HL-60/S4 treated with retinoic acid at 250 ng/mL for 4 days and 3 days (cell line): ENCODE measurements around the gene ADGRF1.

ENCODE experiments used
- in situ Hi-C: fragments of 300-500 bp; cut with MboI; formaldehyde crosslinking; loops from 2 replicates; pipeline ENCODE4 v1.7.0; 2022; ENCODE audit warnings: low sequenced_read_pairs

The ADGRF1 gene

DNA sequence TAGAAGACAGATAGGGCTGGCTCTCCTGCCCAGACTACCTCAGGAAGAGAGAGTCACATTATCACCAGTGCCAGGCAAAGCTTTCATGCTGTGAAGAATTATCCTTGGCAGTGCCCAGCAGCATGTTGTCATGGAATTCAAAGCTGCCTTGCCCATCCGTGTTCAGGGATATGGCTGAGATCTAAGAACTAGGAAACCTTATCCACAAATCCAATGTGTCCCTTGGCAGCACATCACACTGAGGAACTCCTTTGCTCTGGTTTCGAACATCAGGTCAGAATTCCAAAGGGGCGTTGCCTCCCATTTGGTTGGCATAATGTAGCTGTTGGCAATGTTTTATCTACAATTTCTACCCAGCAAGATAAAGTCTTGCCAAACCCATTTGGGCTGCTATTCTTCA is 52.7 kb downstream of the ADGRF1 start:
- in situ Hi-C loops, result no loop called here

DNA sequence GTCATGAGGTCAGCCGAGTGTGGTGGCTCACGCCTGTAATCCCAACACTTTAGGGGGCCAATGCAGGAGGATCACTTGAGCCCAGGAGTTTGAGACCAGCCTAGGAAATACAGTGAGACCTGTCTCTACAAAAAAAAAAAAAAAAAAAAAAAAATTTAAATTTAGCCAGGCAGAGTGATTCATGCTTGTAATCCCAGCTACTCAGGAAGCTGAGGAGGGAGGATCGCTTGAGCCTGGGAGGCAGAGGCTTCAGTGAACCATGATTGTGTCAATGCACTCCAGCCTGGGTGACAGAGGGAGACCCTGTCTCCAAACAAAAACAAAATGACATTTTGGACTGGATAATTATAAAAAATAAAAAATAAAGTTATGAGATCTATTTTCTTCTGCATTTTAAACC is 56.2 kb downstream of the ADGRF1 start:
- in situ Hi-C loops, result no loop called here

DNA sequence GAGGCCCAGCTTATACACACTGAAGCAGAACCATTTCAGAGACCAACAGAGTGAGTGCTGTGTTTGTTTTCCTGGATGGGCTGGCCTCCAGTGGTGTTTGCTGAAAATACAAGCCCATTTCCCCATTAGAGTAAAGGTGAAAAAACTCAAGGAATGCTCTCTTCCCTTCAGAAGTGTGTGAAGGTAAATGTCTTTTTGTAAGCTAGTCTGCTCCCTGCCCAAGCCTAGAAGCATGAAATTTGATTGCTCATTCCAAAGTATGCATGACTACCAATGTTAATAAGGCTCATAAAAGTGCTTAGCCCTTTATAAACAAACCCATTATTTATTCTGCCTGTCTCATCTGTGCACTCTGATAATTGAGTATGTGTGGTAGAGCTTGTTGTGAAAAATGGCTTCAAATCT is 59.1 kb downstream of the ADGRF1 start:
- in situ Hi-C loops, result no loop called here

DNA sequence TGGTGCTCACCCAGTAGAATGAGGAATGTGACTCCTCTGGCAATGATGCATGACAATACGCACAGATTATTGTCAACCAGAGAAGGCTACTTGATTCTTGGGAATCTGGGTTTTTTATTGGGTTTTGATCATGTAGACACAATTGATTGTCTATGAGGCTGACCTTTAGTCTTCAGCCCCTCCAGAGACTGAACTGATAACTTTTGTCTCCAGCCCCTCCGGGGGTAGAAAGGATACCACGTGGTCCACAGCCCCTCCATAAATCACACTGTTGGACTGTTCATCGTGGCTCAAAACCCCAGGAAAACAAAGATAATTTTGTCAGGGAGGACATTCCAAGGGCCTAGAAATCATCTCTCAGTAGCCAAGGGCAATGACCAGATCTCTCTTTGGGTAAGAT is 62.9 kb downstream of the ADGRF1 start:
- in situ Hi-C loops, result no loop called here

DNA sequence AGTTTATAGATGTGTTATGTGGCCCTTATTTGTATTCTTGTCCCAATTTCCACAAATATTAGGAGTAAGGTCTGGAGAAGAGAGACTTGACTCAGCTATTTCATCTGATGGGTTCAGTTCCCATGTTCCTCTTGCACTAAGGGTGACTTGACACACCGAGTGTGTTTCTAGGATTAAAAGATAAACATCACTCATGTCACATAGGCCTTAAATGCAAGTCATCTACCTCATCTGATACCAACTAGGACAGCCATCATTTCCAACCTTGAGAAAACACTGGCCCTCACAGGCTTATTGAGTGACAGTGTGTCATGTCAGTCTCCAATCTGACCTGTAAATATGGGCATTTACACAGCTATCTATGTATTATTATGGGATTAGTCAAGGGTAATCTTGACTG is 67.3 kb downstream of the ADGRF1 start:
- in situ Hi-C loops, result no loop called here

DNA sequence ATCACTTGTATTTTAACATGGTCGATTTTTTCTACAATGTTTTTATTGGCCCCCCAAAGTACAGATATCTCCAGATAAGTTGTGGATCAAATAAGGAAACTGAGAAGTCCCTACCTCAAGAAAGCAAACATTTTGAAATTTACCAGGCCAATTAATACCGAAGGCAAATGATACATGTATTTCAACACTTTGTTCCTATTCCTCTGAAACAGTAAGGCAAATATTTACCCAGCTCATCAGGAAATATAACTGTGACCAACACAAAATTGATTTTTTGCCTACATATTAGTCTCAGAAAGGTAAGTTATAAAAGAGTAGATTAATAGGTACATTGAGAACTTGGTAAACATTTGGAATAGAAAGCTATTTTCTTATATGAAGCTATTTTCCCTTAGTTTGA is 69.1 kb downstream of the ADGRF1 start:
- in situ Hi-C loops, result no loop called here

DNA sequence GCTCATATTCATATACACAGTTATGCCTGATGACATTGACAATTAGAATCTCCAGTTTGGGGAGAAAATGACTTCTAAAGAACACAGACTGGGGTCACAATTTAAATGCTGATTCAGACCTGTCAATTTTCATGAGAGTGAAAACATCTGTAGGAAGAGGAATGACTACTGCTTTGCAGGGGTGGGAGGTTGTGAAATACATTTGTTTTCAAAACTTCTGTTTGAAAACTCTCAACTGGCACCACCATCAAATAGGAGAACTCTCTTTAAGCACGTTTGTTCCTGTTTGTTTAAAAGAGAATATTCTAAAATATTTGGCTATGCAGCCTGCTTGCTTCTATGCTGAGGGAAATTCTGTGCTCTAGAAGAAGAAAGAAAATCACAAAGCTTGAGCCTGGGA is 69.6 kb downstream of the ADGRF1 start:
- in situ Hi-C loops, result no loop called here

DNA sequence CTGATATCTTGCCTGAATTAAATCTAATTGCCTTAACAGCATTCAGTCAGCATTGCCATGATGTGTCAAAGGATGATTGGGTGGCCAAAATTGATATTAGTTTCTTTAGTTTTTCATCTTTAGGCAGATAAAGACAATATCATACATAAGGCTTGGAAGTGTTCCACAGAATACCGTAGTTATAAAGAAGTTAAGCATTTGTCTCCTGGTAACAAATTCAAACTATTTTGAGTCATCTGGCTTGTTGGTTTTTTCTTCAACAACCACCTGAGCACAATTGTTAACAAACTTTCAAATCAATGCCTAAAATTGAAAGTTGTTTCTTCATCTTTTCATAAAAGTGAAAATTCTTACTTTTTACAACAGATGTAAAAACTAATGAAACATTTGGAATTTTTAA is 72.9 kb downstream of the ADGRF1 start:
- in situ Hi-C loops, result no loop called here

DNA sequence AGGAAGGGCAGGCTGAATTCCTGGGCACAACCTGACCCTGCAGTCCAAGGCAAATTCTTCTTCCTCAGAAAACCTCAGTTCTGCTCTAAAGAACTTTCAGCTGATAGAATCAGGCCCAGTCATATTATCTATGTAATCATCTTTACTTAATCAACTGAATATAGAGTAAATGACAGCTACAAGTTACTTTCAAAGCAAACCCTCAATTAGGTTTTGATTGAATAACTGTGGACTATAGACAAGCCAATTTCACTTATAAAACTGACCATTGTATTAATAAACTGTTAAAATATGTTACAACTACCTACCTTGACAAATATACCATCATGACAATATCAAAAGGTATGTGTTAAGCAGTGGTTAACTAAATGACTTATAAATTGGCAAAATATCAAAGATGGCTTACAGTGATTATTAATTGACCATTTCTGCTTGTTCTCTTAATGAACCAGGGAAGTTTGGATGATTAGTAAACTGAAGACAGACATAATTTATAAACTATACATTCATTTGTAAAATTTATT is 74.2 kb downstream of the ADGRF1 start:
- in situ Hi-C loops, result no loop called here

DNA sequence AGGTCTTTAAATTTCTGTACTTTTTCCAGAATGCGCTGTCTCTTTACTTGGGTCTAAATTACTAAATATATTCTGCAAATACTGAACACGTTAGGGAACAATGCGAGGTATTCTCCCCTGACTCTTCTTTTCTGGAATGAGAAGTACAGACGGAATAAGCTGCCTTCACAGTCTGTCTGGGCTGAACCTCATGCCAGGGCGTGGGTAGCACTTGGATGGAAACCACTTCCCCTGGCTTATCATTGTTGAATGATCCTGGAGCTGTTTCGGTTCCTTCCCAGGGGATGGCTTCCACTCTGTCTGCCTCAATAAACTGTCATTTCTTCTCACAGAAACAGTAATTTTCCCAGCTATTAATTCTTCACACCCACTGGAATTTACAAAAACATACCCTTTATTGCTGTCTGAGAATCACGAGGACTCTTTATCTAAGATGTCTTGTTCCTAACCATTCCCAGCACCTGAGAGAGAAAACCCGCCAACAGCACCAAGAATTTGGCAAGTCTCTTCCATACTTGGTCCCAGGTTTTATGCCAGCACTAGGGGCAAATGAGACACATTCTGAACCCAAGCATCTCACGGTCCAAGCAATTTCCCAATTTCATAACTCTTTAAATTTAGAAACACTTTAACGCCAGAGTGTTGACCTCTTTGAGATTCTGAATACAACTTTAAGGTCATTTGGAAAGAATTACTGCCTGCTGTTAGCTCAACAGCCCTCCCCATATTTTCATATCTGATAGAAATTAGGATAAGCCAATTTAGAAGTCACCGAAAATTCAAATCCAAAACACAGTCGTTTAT is 77.2 kb downstream of the ADGRF1 start:
- in situ Hi-C loops, result no loop called here

DNA sequence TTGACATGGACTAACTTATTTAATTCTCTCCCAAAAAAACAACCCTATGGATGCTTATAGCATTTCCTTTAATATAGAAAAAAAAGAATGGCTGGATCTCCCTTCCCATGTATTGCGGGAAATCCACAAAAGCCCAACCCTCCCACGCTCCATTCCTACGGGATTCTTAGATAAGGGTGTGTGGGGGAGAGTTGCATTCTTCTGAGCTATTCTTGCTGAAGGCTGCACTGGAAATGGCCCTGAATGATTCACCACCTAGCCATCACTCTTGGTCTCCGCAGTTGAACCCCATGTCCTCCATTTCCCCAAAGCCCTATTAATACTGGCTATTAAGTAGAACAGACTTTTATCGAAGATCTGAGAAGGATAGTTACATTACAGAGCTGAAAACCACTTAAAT is 78.5 kb downstream of the ADGRF1 start:
- in situ Hi-C loops, result no loop called here

DNA sequence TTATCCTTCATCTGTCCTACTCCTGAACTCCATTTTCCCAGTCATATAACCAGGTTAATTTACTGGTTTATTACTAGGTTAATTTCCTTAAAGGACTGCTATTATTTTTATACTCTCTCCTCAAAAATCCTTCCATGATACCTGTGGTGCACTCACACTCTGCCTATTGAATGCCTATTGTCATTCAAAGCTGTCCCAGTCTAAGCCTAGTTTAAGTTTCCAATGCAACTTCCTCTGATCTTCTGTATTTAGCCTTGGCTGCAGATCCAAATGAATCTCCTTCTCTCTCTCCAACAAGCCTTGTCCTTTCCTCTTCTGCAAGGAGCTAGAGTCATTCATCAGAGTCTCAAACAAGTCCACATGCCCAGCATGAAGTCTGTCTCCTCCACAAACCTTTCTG is 79.1 kb downstream of the ADGRF1 start:
- in situ Hi-C loops, result no loop called here

DNA sequence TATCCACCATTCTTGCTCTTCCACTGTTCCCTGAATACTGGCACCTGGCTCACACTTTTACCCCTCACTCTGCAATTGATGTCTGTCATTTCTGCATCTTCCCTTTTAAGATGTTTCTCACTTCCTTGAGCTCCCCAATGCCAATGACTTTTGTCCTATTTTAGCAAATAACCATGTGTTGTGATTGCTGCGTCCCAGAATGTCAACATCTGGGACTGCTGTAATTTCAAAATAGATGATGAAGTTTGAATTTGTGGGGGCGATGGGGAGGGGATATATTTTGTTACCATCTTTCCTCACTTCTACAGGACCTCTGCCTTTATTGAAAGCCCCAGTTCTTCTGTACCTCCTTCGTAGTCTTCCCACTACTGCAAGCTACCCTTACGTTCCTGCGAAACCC is 80.4 kb downstream of the ADGRF1 start:
- in situ Hi-C loops, result no loop called here

DNA sequence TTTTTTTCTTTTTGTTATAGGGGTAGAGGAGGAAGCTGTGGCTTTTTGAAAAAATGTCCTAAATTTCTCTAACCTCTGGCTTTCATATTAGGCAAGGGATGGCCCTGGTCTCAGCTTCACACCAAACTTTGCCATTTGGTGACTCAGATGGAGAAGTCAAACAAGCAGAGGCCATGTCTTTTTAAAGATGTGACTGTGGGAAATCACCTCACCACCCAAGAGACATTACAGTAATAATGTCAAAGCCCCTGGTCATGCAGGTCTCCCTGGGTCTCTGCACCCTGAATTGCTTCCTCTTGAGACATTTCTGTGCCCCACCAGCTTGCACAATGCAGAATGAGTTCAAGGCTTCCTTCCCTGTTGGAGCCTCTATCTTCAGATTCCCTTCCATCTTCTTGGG is 80.9 kb downstream of the ADGRF1 start:
- in situ Hi-C loops, result no loop called here

DNA sequence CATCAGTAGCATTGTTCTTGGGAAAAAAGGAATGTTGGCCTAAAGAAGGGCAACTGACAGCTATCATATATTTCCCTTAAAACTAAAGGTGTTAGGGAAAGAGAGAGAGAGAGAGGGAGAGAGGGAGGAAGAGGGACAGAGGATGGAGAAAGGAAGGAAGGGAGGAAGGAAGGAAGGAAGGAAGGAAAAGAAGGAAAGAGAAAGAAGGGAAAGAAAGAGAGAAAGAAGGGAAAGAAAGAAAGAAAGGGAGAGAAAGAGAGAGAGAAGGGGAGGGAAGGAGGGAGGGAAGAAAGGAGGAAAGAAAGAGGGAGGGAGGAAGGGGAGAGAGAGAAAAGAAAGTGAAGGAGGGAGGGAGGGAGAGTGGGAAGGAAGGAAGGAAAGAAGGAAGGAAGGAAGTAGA is 82.7 kb downstream of the ADGRF1 start:
- in situ Hi-C loops, result no loop called here

DNA sequence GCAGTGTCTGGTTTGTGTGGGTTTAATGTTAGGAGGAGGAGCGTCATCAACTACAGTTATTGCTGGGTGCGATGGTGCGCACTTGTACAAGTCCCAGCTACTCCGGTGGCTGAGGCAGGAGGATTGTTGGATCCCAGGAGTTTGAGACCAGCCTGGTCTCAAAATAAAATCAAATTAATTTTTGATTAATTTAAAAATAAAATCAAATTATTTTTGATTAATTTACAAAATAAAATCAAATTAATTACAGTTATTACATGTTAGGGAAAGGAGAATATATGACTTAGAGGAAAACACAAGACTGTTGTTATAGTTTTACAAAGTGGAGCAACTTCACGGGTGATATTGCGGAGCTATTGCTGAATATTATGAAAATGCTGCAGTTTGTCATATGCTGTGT is 85.7 kb downstream of the ADGRF1 start:
- in situ Hi-C loops, result no loop called here

DNA sequence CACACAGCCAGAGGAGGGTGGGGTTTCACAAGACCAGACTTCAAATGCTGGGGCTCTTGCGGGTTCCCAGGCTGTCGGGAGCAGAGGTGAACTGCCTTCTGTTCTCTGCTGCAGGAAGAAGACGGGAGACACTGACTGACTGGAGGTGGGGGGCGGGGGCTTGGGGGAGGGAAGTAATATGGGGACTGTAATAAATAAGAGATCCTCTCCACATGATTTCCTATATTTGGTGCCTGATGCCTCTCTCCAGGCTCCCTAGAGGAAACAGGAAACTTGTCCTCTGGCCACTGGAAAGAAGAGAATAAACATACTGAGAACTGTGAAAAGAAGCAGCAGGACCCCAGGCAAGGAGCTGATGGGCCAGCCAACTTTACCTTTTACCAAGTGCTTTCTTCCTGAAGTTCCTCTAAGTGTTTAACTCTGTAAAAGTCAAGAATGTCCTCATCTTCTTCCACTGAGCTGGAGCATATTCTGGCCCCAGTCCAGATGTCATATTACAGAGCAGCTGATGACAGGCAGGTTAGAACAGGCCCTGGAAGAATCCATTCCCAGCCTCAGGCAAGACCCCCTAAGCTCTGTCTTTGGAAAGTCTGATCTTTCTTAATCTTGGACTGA is 87.2 kb downstream of the ADGRF1 start:
- in situ Hi-C loops, result no loop called here

DNA sequence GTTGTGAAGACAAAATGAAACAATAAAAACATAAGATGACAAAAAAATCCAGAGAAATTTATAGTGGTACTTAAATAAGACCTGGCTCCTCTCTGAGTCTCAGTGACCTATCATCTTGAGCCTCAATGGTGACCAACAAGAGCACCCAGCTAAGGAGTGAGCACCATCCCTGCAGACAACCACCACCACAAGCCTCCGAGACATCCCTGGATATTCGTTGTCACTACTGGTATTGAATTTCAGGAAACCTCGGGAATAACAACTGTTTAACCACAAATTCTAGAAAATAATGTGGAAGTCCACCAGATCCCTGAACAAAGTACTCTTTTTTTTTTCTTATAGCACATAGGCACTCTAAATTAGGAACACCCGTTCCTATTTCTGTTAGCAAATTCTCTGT is 88.2 kb downstream of the ADGRF1 start:
- in situ Hi-C loops, result no loop called here

DNA sequence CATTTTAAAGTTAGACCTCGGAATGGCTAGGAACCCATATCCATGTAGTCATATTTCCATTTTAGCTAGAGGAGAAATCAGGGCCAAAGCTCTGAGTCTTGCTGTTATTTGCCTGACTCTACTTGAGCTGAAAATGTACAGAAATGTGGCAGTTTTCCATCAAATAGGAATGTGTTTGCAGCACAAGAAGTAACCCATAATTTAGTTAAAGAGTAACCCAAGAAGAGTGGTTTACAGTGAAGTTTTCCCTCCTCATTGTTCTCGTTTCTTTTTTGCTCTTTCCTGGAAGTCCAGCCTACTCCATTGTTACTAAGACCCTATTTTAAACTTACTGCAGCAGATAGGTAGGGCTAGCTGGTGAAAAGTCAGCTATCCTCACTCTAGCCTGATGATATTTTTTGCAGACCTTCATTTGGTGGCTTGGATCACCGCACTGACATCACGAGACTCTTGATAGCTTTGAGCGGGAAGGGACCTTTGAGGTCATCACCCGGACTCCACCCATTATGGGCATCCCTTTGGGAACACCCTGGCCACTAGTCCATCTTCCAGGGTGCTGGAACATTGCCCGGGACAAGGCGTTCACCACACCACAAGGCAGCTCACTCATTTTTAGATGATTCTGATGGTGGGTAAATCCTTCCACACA is 92.4 kb downstream of the ADGRF1 start:
- in situ Hi-C loops, result no loop called here

DNA sequence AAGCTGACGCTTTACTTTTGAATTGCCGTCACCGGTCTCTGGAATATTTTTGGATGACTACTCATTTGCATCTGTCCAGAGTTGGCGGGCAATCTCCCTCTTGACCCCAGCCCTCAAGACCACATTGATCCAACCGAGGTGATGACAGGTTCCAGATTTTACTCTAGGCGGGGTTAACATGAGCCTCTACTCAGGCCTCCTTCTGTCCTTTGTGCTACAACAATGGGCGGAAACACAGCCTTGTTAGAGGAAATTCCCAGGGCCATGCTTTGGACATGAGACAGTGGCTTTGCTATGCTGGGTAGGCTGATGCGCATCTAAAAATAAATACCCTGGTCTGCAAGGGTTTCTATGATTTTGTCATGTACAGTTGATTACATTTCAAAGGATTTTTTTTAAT is 93.4 kb downstream of the ADGRF1 start:
- in situ Hi-C loops, result no loop called here
